IMR-90 (cell line): ENCODE measurements around the gene PEX6. TPM values are rescaled to one million over a fixed set of nuclear protein-coding genes. Genes with fewer than 3 reads are reported as not detected.

Source experiments
- ATAC-seq: fragments of 200-7000 bp; cut with Tn5 transposase; 2 replicates; pipeline ENCODE4 v1.9.1; 2020; ENCODE audit warnings: low read depth, mild to moderate bottlenecking, moderate library complexity
- BruUV-seq: library from RNA; stranded (reverse); fragments of 400-500 nt; replicated peaks from 2 replicates; lab custom pipeline; 2021; lab: Mats Ljungman, UMichigan
- CTCF ChIA-PET: fragments of 300-600 bp; formaldehyde crosslinking; extraction: SDS; loops from one replicate; lab custom pipeline; 2021; ENCODE audit warnings: antibody characterized with exemption; lab: Yijun Ruan, JAX
- POLR2A ChIA-PET: fragments of 300-600 bp; sonication (Branson Sonifier 250); formaldehyde crosslinking; loops from one replicate; lab custom pipeline; 2022; ENCODE audit warnings: antibody characterized with exemption; ENCODE audit not compliant: unreplicated experiment; lab: Charles Lee
- DNase-seq: peaks from one replicate; pipeline ENCODE4 v3.0.0; 2013
- H2AFZ ChIP-seq: replicated peaks from 2 replicates; pipeline ENCODE3; 2013; ENCODE audit warnings: low read length, mild to moderate bottlenecking; ENCODE audit not compliant: poor library complexity
- H2AK5ac ChIP-seq: 2 replicates; pipeline ENCODE4 v1.6.1; 2013; ENCODE audit warnings: low read depth, low read length, inconsistent platforms
- H2AK9ac ChIP-seq: replicated peaks from 2 replicates; pipeline ENCODE3; 2013; ENCODE audit warnings: mild to moderate bottlenecking, low read depth, low read length, moderate library complexity; ENCODE audit not compliant: poor library complexity
- H2BK120ac ChIP-seq: 2 replicates; pipeline ENCODE4 v1.6.1; 2013; ENCODE audit warnings: low read depth, low read length, inconsistent platforms
- H2BK15ac ChIP-seq: 3 replicates; pipeline ENCODE4 v1.6.1; 2013; ENCODE audit warnings: low read depth, low read length, inconsistent platforms
- H2BK20ac ChIP-seq: 2 replicates; pipeline ENCODE4 v1.6.1; 2013; ENCODE audit warnings: low read depth, mild to moderate bottlenecking, inconsistent platforms, low read length, moderate library complexity
- H2BK5ac ChIP-seq: 2 replicates; pipeline ENCODE4 v1.6.1; 2013; ENCODE audit warnings: mild to moderate bottlenecking, low read depth, low read length, inconsistent platforms; ENCODE audit not compliant: poor library complexity, severe bottlenecking
- H3K14ac ChIP-seq: replicated peaks from 2 replicates; pipeline ENCODE4 v1.6.1; 2013; ENCODE audit warnings: low read depth, low read length, inconsistent platforms
- H3K18ac ChIP-seq: 2 replicates; pipeline ENCODE4 v1.6.1; 2013; ENCODE audit warnings: low read depth, low read length, control low read depth
- H3K23ac ChIP-seq: 2 replicates; pipeline ENCODE4 v1.6.1; 2013; ENCODE audit warnings: low read depth, low read length, inconsistent platforms
- H3K27ac ChIP-seq: 2 replicates; pipeline ENCODE4 v1.5.1; 2013; ENCODE audit warnings: mild to moderate bottlenecking, control low read depth, low read length; ENCODE audit not compliant: insufficient read depth
- H3K27me3 ChIP-seq: 2 replicates; pipeline ENCODE4 v1.6.1; 2013; ENCODE audit warnings: low read length; ENCODE audit not compliant: control insufficient read depth, insufficient read depth
- H3K36me3 ChIP-seq: 2 replicates; pipeline ENCODE4 v1.6.1; 2013; ENCODE audit warnings: low read length, mixed read lengths; ENCODE audit not compliant: control insufficient read depth, insufficient read depth
- H3K4ac ChIP-seq: 2 replicates; pipeline ENCODE4 v1.6.1; 2013; ENCODE audit warnings: low read depth, low read length, inconsistent platforms
- H3K4me1 ChIP-seq: 2 replicates; pipeline ENCODE4 v1.6.1; 2013; ENCODE audit warnings: low read length, mixed read lengths; ENCODE audit not compliant: control insufficient read depth, insufficient read depth
- H3K4me2 ChIP-seq: 2 replicates; pipeline ENCODE4 v1.6.1; 2013; ENCODE audit warnings: low read depth, mild to moderate bottlenecking, control low read depth, low read length, moderate library complexity
- H3K4me3 ChIP-seq: 2 replicates; pipeline ENCODE4 v1.5.1; 2013; ENCODE audit warnings: low read depth, mild to moderate bottlenecking, control low read depth, low read length, moderate library complexity; ENCODE audit not compliant: insufficient read depth
- H3K56ac ChIP-seq: 2 replicates; pipeline ENCODE4 v1.6.1; 2013; ENCODE audit warnings: low read length, inconsistent platforms; ENCODE audit not compliant: insufficient read depth; ENCODE audit errors: extremely low read depth
- H3K79me1 ChIP-seq, 2 experiments: 2 replicates each; pipeline ENCODE4 v1.6.1; 2013; ENCODE audit warnings: low read length in 2 of 2, inconsistent platforms in 1 of 2, low read depth in 1 of 2
- H3K9ac ChIP-seq: 2 replicates; pipeline ENCODE4 v1.6.1; 2013; ENCODE audit warnings: low read depth, low read length, control low read depth
- H3K9me1 ChIP-seq: 2 replicates; pipeline ENCODE4 v1.6.1; 2013; ENCODE audit warnings: low read length, inconsistent platforms; ENCODE audit not compliant: insufficient read depth
- H3K9me3 ChIP-seq: 2 replicates; pipeline ENCODE4 v1.6.1; 2013; ENCODE audit warnings: low read length; ENCODE audit not compliant: control insufficient read depth, insufficient read depth
- H4K20me1 ChIP-seq: 2 replicates; pipeline ENCODE4 v1.6.1; 2013; ENCODE audit warnings: low read length, inconsistent platforms; ENCODE audit not compliant: insufficient read depth
- H4K5ac ChIP-seq: 2 replicates; pipeline ENCODE4 v1.6.1; 2013; ENCODE audit warnings: mild to moderate bottlenecking, low read depth, low read length, control low read depth
- H4K8ac ChIP-seq, 2 experiments: 2 replicates each; pipeline ENCODE4 v1.6.1; 2013; ENCODE audit warnings: low read depth in 2 of 2, low read length in 2 of 2, control low read depth in 1 of 2, inconsistent platforms in 1 of 2
- H4K91ac ChIP-seq: 2 replicates; pipeline ENCODE4 v1.6.1; 2013; ENCODE audit warnings: low read depth, low read length, inconsistent platforms; ENCODE audit not compliant: insufficient read depth
- CHD1 ChIP-seq: IDR thresholded peaks from 2 replicates; pipeline ENCODE4 v1.6.1; 2012; ENCODE audit warnings: low read depth, low read length, improper control_type of control experiment
- CTCF ChIP-seq: conservative IDR thresholded peaks from 2 replicates; pipeline ENCODE4 v1.5.1; 2012; ENCODE audit warnings: mild to moderate bottlenecking, low read depth, low read length, improper control_type of control experiment
- MXI1 ChIP-seq: IDR thresholded peaks from 2 replicates; pipeline ENCODE4 v1.6.1; 2012; ENCODE audit warnings: low read depth, mild to moderate bottlenecking, low read length, moderate library complexity, borderline replicate concordance
- POLR2A ChIP-seq: IDR thresholded peaks from 2 replicates; pipeline ENCODE4 v1.6.1; 2012; ENCODE audit warnings: mild to moderate bottlenecking, low read depth, low read length
- RFX5 ChIP-seq: IDR thresholded peaks from 2 replicates; pipeline ENCODE4 v1.8.0; 2012; ENCODE audit warnings: low read depth, mild to moderate bottlenecking, low read length, moderate library complexity
- USF2 ChIP-seq: fragments of 150-350 bp; IDR thresholded peaks from 2 replicates; pipeline ENCODE4 v1.6.1; 2017; ENCODE audit warnings: mild to moderate bottlenecking, antibody characterized with exemption, low read length, low read depth
- WGBS, 2 experiments: methylation state at CpG; one replicate each; pipeline versions ENCODE4 v1.1.5 to v1.1.7; 2013; ENCODE audit warnings: missing lambda C conversion rate in 2 of 2; ENCODE audit not compliant: insufficient read length in 1 of 2; ENCODE audit errors: extremely low coverage in 2 of 2; 5-methylcytosine and 5-hydroxymethylcytosine counted together
- dilution Hi-C: fragments of 300-500 bp; cut with HindIII; formaldehyde crosslinking; loops from one replicate; pipeline ENCODE4 v1.14.3; 2018; ENCODE audit warnings: low sequenced_read_pairs; ENCODE audit not compliant: unreplicated experiment
- in situ Hi-C: fragments of 300-500 bp; cut with MboI; formaldehyde crosslinking; loops from 3 replicates; pipeline ENCODE4 v1.14.3; 2019; ENCODE audit warnings: low sequenced_read_pairs, inconsistent platforms, mixed read lengths
- intact Hi-C: fragments of 100-400 bp; cut with micrococcal nuclease; formaldehyde crosslinking; loops from 2 replicates; pipeline ENCODE4 v1.10.0; 2022
- polyA plus RNA-seq, 3 experiments: library from polyadenylated mRNA; depleted of rRNA; stranded (reverse); fragments of >200 nt; gene quantifications; 2 replicates each; pipeline ENCODE4 v1.2.3, GENCODE V29; 2012; ENCODE audit warnings: low replicate concordance in 1 of 3
- total RNA-seq: library from RNA; depleted of rRNA; stranded (reverse); fragments of >200 nt; gene quantifications from 2 replicates; pipeline ENCODE4 v1.2.3, GENCODE V29; 2012

PEX6 gene
- total and polyA plus RNA-seq, 2 of the 4 experiments (the other 2 are of a cell fraction), result 10.4 to 10.6 TPM

GRCh38 chr6:42935322-42935721 lies 43.7 kb downstream of the PEX6 start:
- Histone ChIP-seq H4K5ac (no peak overlapping the region), H4K20me1 (no peaks in the 10 kb centered on the region), H2BK120ac (no peak overlapping the region), H3K4me1 (peaks cover 5% of the 10 kb centered on the region), H3K4me2 (no peak overlapping the region), H2BK20ac (no peak overlapping the region), H4K8ac (no peak overlapping the region), H2BK5ac (no peak overlapping the region), H3K4ac (no peak overlapping the region), H3K36me3 (peaks cover 33% of the 10 kb centered on the region), H3K27me3 (no peaks in the 10 kb centered on the region), H3K4me3 (no peak overlapping the region), H3K14ac (no peak overlapping the region), H3K9ac (no peak overlapping the region), H2AK9ac (no peak overlapping the region), H3K79me1 (peaks cover 44 to 64% of the 10 kb centered on the region in 2 experiments), H3K18ac (no peak overlapping the region), H4K91ac (no peak overlapping the region), H2BK15ac (no peak overlapping the region), H2AK5ac (no peak overlapping the region), H3K9me3 (no peaks in the 10 kb centered on the region), H3K9me1 (peaks cover 4% of the 10 kb centered on the region; the same call in 1 of the 2 replicates), H3K23ac (no peak overlapping the region), H3K27ac (no peak overlapping the region), H3K56ac (no peak overlapping the region), H2AFZ (no peak overlapping the region)
- intact Hi-C loops (no loop called here), dilution Hi-C loops (no loop called here), in situ Hi-C loops (no loop called here)
- no CpG with 5 or more reads among the region's 7 CpGs for WGBS, 2 experiments
- ATAC-seq, result no peak
- no peak for DNase-seq
- BruUV-seq, result no TSS peak
- CTCF ChIA-PET, result no interaction called here
- POLR2A ChIA-PET, result no interaction called here
- TF ChIP-seq USF2 (no peak), RFX5 (no peak), POLR2A (no peak), CTCF (no peak), MXI1 (no peak), CHD1 (no peak)
